ENCODE results near the gene PAQR7.
"Not testable (repeated sequence)": the region's sequence is repeated elsewhere in the genome, so short reads cannot be mapped to it uniquely, and the experiment has no call there.

The PAQR7 gene

GRCh38 chr1:25847929-25848328 lies 27.6 kb downstream of the PAQR7 start:
- TF ChIP-seq, protein P1, sequence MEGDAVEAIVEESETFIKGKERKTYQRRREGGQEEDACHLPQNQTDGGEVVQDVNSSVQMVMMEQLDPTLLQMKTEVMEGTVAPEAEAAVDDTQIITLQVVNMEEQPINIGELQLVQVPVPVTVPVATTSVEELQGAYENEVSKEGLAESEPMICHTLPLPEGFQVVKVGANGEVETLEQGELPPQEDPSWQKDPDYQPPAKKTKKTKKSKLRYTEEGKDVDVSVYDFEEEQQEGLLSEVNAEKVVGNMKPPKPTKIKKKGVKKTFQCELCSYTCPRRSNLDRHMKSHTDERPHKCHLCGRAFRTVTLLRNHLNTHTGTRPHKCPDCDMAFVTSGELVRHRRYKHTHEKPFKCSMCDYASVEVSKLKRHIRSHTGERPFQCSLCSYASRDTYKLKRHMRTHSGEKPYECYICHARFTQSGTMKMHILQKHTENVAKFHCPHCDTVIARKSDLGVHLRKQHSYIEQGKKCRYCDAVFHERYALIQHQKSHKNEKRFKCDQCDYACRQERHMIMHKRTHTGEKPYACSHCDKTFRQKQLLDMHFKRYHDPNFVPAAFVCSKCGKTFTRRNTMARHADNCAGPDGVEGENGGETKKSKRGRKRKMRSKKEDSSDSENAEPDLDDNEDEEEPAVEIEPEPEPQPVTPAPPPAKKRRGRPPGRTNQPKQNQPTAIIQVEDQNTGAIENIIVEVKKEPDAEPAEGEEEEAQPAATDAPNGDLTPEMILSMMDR (conservative IDR thresholded peaks at IDR 0.05; ENCODE audit: low read depth, low read length) = no peak
- no peak overlapping the region for H3K4me3 ChIP-seq (ENCODE audit: low read length)
- DNase-seq (ENCODE audit: low read depth) = no peak

DNA sequence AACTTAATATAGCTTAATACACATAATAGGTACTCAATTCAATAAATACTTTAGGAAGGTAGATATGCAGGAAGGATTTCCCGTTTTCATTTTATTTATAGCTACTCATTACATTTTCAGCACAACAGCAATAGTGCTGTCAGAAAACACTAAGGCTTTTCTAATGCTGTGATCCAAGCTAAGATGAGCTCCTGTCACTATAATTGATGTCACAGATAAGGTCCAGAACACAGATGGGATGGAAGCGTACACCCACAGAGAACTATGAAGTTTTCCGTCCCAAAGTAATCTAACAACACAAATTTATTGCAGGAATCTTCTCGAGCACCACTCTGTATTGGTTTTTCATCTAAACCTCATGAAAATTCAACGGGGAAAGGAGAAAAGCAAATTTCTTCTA lies 29.8 kb downstream of the PAQR7 start:
- TF ChIP-seq, protein P1 (conservative IDR thresholded peaks at IDR 0.05; ENCODE audit: low read depth, low read length) = no peak
- DNase-seq (ENCODE audit: low read depth) = no peak
- H3K4me3 ChIP-seq (ENCODE audit: low read length) = no peak overlapping the region

- DNase-seq (ENCODE audit: low read depth) = no peak
- no peak overlapping the region for H3K4me3 ChIP-seq (ENCODE audit: low read length)
- TF ChIP-seq, protein P1 (conservative IDR thresholded peaks at IDR 0.05; ENCODE audit: low read depth, low read length) = no peak
Observed at GRCh38 chr1:25844536-25845337, 30.8 kb downstream of the PAQR7 start.

DNA sequence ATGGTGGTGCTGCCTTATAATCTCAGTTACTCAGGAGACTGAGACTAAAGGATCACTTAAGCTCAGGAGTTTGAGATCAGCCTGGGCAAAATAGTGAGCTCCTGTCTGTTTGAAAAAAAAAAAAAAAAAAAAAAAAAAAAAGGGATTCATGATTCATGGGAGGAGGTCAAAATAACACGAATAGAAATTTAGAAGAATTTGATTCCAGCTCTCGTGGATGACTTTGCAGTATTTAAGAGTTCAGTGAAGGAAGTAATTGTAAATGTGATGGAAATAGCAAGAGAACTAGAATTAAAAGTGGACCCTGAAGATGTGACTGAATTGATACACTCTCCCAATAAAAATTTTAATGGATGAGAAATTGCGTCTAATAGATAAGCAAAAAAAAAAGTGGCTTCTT lies 32.0 kb downstream of the PAQR7 start:
- H3K4me3 ChIP-seq (ENCODE audit: low read length) = no peak overlapping the region
- TF ChIP-seq, protein P1 (conservative IDR thresholded peaks at IDR 0.05; ENCODE audit: low read depth, low read length) = no peak
- DNase-seq (ENCODE audit: low read depth) = no peak

DNA sequence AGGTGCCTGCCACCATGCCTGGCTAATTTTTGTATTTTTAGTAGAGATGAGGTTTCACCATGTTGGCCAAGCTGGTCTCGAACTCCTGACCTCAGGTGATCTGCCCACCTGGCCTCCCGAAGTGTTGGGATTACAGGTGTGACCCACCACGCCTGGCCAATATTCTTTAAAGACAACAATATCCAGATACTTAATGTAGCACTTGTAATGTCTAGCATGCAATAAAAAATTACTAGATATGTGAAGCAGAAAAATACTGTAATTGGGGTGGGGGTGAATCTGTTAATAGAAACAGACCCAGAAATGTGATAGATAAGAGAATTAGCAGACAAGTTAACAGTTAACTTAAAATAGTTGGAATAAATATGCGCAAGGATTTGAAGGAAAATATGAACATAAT lies 35.7 kb downstream of the PAQR7 start:
- not testable (repeated sequence) for H3K4me3 ChIP-seq (ENCODE audit: low read length); DNase-seq (ENCODE audit: low read depth)

DNA sequence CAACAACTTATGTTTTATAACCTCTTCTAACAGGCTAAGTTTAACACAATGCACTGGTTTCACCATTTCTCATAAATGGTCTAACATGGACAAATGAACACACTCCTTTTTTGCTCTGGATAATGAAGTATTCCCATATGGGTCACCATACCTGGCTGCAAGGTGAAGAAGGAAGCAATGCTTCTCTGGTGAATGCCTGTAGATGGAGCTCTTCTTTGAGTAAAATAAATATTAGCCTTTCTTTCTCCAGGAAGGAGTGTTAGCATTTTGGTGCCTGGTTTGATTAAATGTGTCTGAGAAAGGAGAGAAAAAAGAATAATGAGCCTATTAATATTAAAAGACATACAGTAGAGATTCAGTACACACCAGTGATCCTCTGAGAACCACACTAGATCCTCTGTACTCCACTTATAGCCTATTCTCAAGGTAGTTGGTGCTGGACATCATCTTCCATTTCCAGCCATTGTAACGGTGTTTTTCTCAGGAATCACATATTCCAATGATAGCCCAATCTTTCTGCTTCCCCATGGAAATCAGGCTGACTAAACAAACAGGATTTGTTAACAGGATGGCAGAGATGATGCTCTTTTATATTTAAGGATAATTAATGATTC lies 38.1 kb downstream of the PAQR7 start:
- H3K4me3 ChIP-seq (ENCODE audit: low read length) = no peak overlapping the region
- no peak for DNase-seq (ENCODE audit: low read depth)
- TF ChIP-seq, protein P1 (conservative IDR thresholded peaks at IDR 0.05; ENCODE audit: low read depth, low read length) = peak; percentile 65

DNA sequence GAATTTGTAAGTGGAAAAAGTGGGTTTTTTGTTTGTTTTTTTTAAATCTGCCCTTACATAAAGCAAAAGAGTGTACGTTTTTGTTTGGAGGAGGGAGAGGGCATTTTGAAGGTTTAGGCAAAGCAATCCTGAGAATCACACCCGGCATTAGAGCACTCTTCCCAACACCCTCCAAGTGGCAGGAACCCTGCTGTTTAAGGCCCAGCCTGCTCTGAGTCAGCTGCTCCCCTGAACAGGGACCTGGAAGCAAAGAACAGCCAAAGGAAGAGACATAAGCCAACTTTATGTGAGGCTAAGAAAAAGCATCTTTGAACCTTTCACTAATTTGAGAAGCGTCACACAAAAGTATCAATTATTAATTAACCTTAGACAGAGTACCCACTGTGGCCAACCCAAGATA lies 38.8 kb downstream of the PAQR7 start:
- no peak for DNase-seq (ENCODE audit: low read depth)
- TF ChIP-seq, protein P1 (conservative IDR thresholded peaks at IDR 0.05; ENCODE audit: low read depth, low read length) = no peak

More for the DNA sequence above, 38.8 kb downstream of the PAQR7 start:
- H3K4me3 ChIP-seq (ENCODE audit: low read length) = no peak overlapping the region
